Adrenal gland (tissue), 5 donors: Measurements from ENCODE around the gene TMEM259.

Experiments
- POLR2A ChIP-seq, 2 donors: fragments of 450-650 bp; IDR thresholded peaks; one replicate each; pipeline ENCODE4 v1.6.1; 2017; ENCODE audit warnings: antibody characterized with exemption in 2 of 2, mild to moderate bottlenecking in 2 of 2, moderate library complexity in 1 of 2
- TF ChIP-seq, protein P1 (sequence below), 6 experiments: fragments of 450-650 bp in 4 of 6; fragments of 200-600 bp in 2 of 6; sonication (generic) in 1 of 6; IDR thresholded peaks; 1 replicate in 5 of 6; 2 replicates in 1 of 6; pipeline versions ENCODE4 v1.5.1 to v1.8.0; 2016 to 2021; ENCODE audit warnings: antibody characterized with exemption in 6 of 6, mild to moderate bottlenecking in 2 of 6, moderate library complexity in 1 of 6
- donor health status: DM: no; HTN: no; CAD: no.

DNA sequence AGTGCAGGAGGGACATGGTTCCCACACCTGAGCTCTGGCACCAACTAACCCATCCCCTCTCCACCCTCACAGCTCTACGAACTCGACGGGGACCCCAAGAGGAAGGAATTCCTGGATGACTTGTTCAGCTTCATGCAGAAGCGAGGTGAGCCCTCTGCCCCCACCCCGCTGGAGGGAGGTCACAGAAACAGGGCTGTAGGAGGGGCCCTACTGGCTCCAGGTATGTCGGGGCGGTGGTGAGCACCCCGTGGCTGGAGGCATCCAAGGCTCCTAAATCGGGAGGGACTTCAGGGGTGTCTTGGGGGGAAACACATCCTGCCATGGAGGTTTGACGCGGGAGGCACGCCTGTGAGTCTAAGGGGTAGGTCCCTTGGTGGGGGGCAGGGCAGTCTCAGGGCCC lies 60.9 kb downstream of the TMEM259 start:
- TF ChIP-seq, protein P1, sequence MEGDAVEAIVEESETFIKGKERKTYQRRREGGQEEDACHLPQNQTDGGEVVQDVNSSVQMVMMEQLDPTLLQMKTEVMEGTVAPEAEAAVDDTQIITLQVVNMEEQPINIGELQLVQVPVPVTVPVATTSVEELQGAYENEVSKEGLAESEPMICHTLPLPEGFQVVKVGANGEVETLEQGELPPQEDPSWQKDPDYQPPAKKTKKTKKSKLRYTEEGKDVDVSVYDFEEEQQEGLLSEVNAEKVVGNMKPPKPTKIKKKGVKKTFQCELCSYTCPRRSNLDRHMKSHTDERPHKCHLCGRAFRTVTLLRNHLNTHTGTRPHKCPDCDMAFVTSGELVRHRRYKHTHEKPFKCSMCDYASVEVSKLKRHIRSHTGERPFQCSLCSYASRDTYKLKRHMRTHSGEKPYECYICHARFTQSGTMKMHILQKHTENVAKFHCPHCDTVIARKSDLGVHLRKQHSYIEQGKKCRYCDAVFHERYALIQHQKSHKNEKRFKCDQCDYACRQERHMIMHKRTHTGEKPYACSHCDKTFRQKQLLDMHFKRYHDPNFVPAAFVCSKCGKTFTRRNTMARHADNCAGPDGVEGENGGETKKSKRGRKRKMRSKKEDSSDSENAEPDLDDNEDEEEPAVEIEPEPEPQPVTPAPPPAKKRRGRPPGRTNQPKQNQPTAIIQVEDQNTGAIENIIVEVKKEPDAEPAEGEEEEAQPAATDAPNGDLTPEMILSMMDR (IDR thresholded peaks at IDR 0.05): no peak
- no peak for TF ChIP-seq POLR2A (IDR thresholded peaks at IDR 0.05)
